SK-N-SH (cell line): ENCODE results near the gene SMNDC1. TPM values are rescaled to one million over a fixed set of nuclear protein-coding genes. Genes with fewer than 3 reads are reported as not detected.

ENCODE experiments used
- CTCF ChIA-PET: fragments of 300-600, 350-600 bp; formaldehyde crosslinking; extraction: SDS; loops from one replicate; lab custom pipeline; 2021; lab: Yijun Ruan, JAX
- POLR2A ChIA-PET: fragments of 350-600 bp; sonication (Branson Sonifier 250); formaldehyde crosslinking; extraction: SDS; loops from one replicate; lab custom pipeline; 2020; ENCODE audit warnings: antibody characterized with exemption, inconsistent platforms; lab: Yijun Ruan, JAX
- DNase-seq: peaks from one replicate; pipeline ENCODE4 v3.0.0; 2012
- H2AFZ ChIP-seq: fragments of 200-600 bp; sonication (generic); 2 replicates; pipeline ENCODE4 v1.8.1; 2016; ENCODE audit warnings: antibody characterized with exemption, mild to moderate bottlenecking, low read depth
- H3F3A ChIP-seq: fragments of 200-600 bp; sonication (generic); replicated peaks from 2 replicates; pipeline ENCODE3; 2016; ENCODE audit warnings: antibody characterized with exemption, mild to moderate bottlenecking; ENCODE audit not compliant: insufficient read depth
- H3K27ac ChIP-seq, 2 experiments: fragments of 200-500 bp in 1 of 2; fragments of 200-600 bp in 1 of 2; sonication (Bioruptor generic) in 1 of 2; sonication (generic), shearing (Covaris generic) in 1 of 2; 2 replicates each; pipeline versions ENCODE4 v1.5.1 to v1.6.1; 2014 to 2016; ENCODE audit warnings: low read depth in 2 of 2, inconsistent platforms in 1 of 2, low read length in 1 of 2, mild to moderate bottlenecking in 1 of 2, mixed read lengths in 1 of 2
- H3K27me3 ChIP-seq: fragments of 200-600 bp; sonication (generic), shearing (Covaris generic); 2 replicates; pipeline ENCODE4 v1.6.1; 2016; ENCODE audit warnings: mixed run types; ENCODE audit not compliant: insufficient read depth
- H3K36me3 ChIP-seq, 2 experiments: fragments of 200-500 bp in 1 of 2; fragments of 200-600 bp in 1 of 2; sonication (Bioruptor generic) in 1 of 2; sonication (generic) in 1 of 2; replicated peaks in 1 of 2; 2 replicates each; pipeline versions ENCODE3 to v1.5.1; 2014 to 2016; ENCODE audit warnings: low read length in 1 of 2, mild to moderate bottlenecking in 1 of 2; ENCODE audit not compliant: insufficient read depth in 2 of 2, control insufficient read depth in 1 of 2
- H3K4me1 ChIP-seq, 2 experiments: fragments of 200-500 bp in 1 of 2; fragments of 200-600 bp in 1 of 2; sonication (Bioruptor generic) in 1 of 2; sonication (generic), shearing (Covaris generic) in 1 of 2; 2 replicates each; pipeline versions ENCODE4 v1.5.1 to v1.6.1; 2014 to 2016; ENCODE audit warnings: low read depth in 1 of 2, low read length in 1 of 2, mixed run types in 1 of 2; ENCODE audit not compliant: insufficient read depth in 2 of 2, control insufficient read depth in 1 of 2
- H3K4me2 ChIP-seq: fragments of 200-600 bp; sonication (generic), shearing (Covaris generic); 2 replicates; pipeline ENCODE4 v1.6.1; 2017; ENCODE audit warnings: mixed run types
- H3K4me3 ChIP-seq, 2 experiments: fragments of 200-500 bp in 1 of 2; fragments of 200-600 bp in 1 of 2; sonication (Bioruptor generic) in 1 of 2; sonication (generic), shearing (Covaris generic) in 1 of 2; 2 replicates each; pipeline versions ENCODE4 v1.5.1 to v1.8.1; 2014 to 2016; ENCODE audit warnings: low read depth in 2 of 2, inconsistent platforms in 1 of 2, low read length in 1 of 2, mild to moderate bottlenecking in 1 of 2, mixed read lengths in 1 of 2, moderate library complexity in 1 of 2
- H3K79me2 ChIP-seq: fragments of 200-600 bp; sonication (generic); 2 replicates; pipeline ENCODE4 v1.8.1; 2017; ENCODE audit warnings: mild to moderate bottlenecking; ENCODE audit not compliant: insufficient read depth
- H3K9ac ChIP-seq: fragments of 200-600 bp; sonication (generic); 2 replicates; pipeline ENCODE4 v1.6.1; 2017; ENCODE audit warnings: mixed run types
- H3K9me2 ChIP-seq: fragments of 200-600 bp; sonication (generic); 2 replicates; pipeline ENCODE4 v1.6.1; 2017; ENCODE audit warnings: mixed run types
- H3K9me3 ChIP-seq: fragments of 200-600 bp; sonication (generic); 2 replicates; pipeline ENCODE4 v1.6.1; 2017; ENCODE audit warnings: mixed run types, mild to moderate bottlenecking, moderate library complexity
- H4K20me1 ChIP-seq: fragments of 200-600 bp; sonication (generic); 2 replicates; pipeline ENCODE4 v1.6.1; 2017; ENCODE audit warnings: mild to moderate bottlenecking, mixed run types; ENCODE audit not compliant: insufficient read depth
- CHD2 ChIP-seq: fragments of 150-350 bp; IDR thresholded peaks from 2 replicates; pipeline ENCODE4 v1.6.1; 2018; ENCODE audit warnings: low read length; ENCODE audit not compliant: partially characterized antibody
- EZH2phosphoT487 ChIP-seq: fragments of 200-600 bp; sonication (generic); IDR thresholded peaks from 2 replicates; pipeline ENCODE4 v1.6.1; 2017; ENCODE audit warnings: low read depth, mixed run types, mild to moderate bottlenecking, antibody characterized with exemption, moderate library complexity, borderline replicate concordance
- FOXJ3 ChIP-seq: sonication (generic); formaldehyde crosslinking; IDR thresholded peaks from 2 replicates; pipeline ENCODE4 v1.5.1; 2020; ENCODE audit warnings: mild to moderate bottlenecking, missing genetic modification reagents
- MEF2A ChIP-seq: IDR thresholded peaks from 2 replicates; pipeline ENCODE4 v1.4.0; 2012; ENCODE audit warnings: low read depth, borderline replicate concordance
- NRF1 ChIP-seq: IDR thresholded peaks from 2 replicates; pipeline ENCODE4 v1.6.1; 2012; ENCODE audit warnings: low read depth, mild to moderate bottlenecking, low read length
- RCOR1 ChIP-seq: fragments of 150-350 bp; IDR thresholded peaks from 2 replicates; pipeline ENCODE4 v1.6.1; 2017; ENCODE audit warnings: antibody characterized with exemption, low read length
- RFX5 ChIP-seq: IDR thresholded peaks from 2 replicates; pipeline ENCODE4 v1.6.1; 2012; ENCODE audit warnings: mild to moderate bottlenecking, improper control_type of control experiment, low read length
- RXRA ChIP-seq: IDR thresholded peaks from 2 replicates; pipeline ENCODE4 v1.4.0; 2012; ENCODE audit warnings: low read depth, mild to moderate bottlenecking, borderline replicate concordance
- WGBS: methylation state at CpG from one replicate; pipeline ENCODE4 v1.1.6; 2017; ENCODE audit warnings: low lambda C conversion rate; 5-methylcytosine and 5-hydroxymethylcytosine counted together
- polyA plus RNA-seq, 3 experiments: library from polyadenylated mRNA; depleted of rRNA; stranded (reverse); fragments of >200 nt; gene quantifications; 2 replicates each; pipeline ENCODE4 v1.2.3, GENCODE V29; 2012
- TF ChIP-seq, protein P1 (sequence below): fragments of 150-350 bp; IDR thresholded peaks from 2 replicates; pipeline ENCODE4 v1.6.1; 2016; ENCODE audit warnings: mild to moderate bottlenecking, low read depth, low read length
- TF ChIP-seq, protein P2 (sequence below): IDR thresholded peaks from 2 replicates; pipeline ENCODE4 v1.4.0; 2012; ENCODE audit warnings: low read depth, borderline replicate concordance

The SMNDC1 gene
- polyA plus RNA-seq, 1 of the 3 experiments (the other 2 are of a cell fraction) = 13.3 TPM

DNA sequence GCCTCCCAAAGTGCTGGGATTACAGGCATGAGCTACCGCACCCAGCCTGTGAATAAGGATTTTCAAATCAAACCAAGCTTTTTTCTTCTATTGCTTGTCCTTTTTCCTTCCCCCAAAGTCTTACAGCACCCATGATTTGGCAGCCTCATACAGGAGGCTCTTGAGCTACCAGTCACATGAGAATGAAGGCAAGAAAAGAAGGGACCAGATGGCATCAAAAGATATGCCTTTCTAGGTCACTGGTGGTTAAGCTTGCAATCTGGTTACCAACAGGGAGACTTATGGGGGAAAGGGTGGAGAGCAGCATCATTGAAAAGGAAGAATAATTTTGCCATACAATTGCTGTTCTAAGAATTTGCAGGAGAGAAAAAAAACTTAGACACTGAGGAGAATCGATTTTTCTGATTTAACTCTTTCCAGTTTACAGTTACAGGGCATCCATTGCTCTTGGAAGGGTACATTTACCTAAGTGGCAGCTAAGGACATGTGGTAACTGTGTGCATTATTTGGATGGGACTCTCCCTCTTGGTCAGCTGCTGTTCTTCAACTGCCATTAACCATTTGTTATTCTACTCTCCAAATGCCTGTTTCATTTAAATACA lies 29.5 kb downstream of the SMNDC1 start:
- no peak for DNase-seq
- TF ChIP-seq MEF2A (no peak), RFX5 (no peak)
- Histone ChIP-seq H3K9me2 (no peaks in the 10 kb centered on the region), H3K79me2 (no peaks in the 10 kb centered on the region), H3K4me2 (no peak overlapping the region), H3K36me3 (peaks cover 4 to 6% of the 10 kb centered on the region in 2 experiments), H3K27ac (no peak overlapping the region), H3K9ac (no peak overlapping the region), H3K4me3 (no peak overlapping the region), H3F3A (no peaks in the 10 kb centered on the region), H3K4me1 (peaks cover 4 to 5% of the 10 kb centered on the region in 2 experiments; a peak in 2 of 4 replicates), H3K9me3 (no peaks in the 10 kb centered on the region), H2AFZ (no peak overlapping the region), H4K20me1 (no peaks in the 10 kb centered on the region), H3K27me3 (no peaks in the 10 kb centered on the region)
- POLR2A ChIA-PET = no interaction called here
- CTCF ChIA-PET = interaction anchor here (0.7 to 3.3 kb wide), 7 partner anchors 10 to 137 kb away, joined by 3 to 19 read pairs (median 7); partner anchors contain the start of gene MXI1
- WGBS = 52% methylated on average over 2 of the region's 2 CpGs

DNA sequence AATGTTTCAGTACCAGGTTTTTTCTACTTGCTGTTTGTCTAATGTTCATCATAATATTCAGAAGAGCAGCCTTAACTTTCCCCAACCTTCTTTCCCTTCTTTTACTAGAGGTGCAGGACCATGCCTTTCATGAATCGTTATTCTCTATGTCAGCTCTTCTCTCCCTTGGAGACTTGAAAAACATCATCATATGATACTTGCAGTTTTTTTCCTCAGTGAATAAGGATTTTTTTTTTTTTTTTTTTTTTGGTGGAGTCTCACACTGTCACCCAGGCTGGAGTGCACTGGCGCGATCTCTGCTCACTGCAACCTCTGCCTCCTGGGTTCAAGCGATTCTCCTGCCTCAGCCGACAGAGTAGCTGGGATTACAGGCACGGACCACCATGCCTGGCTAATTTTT lies 30.1 kb downstream of the SMNDC1 start:
- Histone ChIP-seq H2AFZ (no peak overlapping the region), H3K36me3 (peaks cover under 1 to 2% of the 10 kb centered on the region in 2 experiments), H4K20me1 (no peaks in the 10 kb centered on the region), H3K9me3 (no peaks in the 10 kb centered on the region), H3K4me1 (peaks cover 5% of the 10 kb centered on the region in 2 experiments; a peak in 2 of 4 replicates), H3K79me2 (no peaks in the 10 kb centered on the region), H3K27ac (no peak overlapping the region), H3K4me3 (no peak overlapping the region), H3F3A (no peaks in the 10 kb centered on the region), H3K4me2 (no peak overlapping the region), H3K9ac (no peak overlapping the region), H3K9me2 (no peaks in the 10 kb centered on the region), H3K27me3 (no peaks in the 10 kb centered on the region)
- 97% methylated on average over 6 of the region's 6 CpGs for WGBS
- TF ChIP-seq CHD2 = no peak
- TF ChIP-seq, protein P1, sequence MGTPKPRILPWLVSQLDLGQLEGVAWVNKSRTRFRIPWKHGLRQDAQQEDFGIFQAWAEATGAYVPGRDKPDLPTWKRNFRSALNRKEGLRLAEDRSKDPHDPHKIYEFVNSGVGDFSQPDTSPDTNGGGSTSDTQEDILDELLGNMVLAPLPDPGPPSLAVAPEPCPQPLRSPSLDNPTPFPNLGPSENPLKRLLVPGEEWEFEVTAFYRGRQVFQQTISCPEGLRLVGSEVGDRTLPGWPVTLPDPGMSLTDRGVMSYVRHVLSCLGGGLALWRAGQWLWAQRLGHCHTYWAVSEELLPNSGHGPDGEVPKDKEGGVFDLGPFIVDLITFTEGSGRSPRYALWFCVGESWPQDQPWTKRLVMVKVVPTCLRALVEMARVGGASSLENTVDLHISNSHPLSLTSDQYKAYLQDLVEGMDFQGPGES = no peak
- TF ChIP-seq, protein P2, sequence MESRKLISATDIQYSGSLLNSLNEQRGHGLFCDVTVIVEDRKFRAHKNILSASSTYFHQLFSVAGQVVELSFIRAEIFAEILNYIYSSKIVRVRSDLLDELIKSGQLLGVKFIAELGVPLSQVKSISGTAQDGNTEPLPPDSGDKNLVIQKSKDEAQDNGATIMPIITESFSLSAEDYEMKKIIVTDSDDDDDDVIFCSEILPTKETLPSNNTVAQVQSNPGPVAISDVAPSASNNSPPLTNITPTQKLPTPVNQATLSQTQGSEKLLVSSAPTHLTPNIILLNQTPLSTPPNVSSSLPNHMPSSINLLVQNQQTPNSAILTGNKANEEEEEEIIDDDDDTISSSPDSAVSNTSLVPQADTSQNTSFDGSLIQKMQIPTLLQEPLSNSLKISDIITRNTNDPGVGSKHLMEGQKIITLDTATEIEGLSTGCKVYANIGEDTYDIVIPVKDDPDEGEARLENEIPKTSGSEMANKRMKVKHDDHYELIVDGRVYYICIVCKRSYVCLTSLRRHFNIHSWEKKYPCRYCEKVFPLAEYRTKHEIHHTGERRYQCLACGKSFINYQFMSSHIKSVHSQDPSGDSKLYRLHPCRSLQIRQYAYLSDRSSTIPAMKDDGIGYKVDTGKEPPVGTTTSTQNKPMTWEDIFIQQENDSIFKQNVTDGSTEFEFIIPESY = no peak
- no peak for TF ChIP-seq RXRA
- TF ChIP-seq EZH2phosphoT487 = no peak
- TF ChIP-seq FOXJ3 (CRISPR knock-in tag) = no peak
- TF ChIP-seq NRF1 = no peak
- no peak for TF ChIP-seq RCOR1
- POLR2A ChIA-PET = no interaction called here
- CTCF ChIA-PET = interaction anchor here (0.7 to 3.3 kb wide), 5 partner anchors 10 to 391 kb away, joined by 3 to 19 read pairs (median 7); partner anchors contain the start of gene MXI1
- no peak for DNase-seq
